HepG2 (cell line): ENCODE measurements around the gene PDE9A. TPM values are rescaled to one million over a fixed set of nuclear protein-coding genes. Genes with fewer than 3 reads are reported as not detected.

Source experiments
- FUBP1 ChIP-seq: sonication (generic); formaldehyde crosslinking; IDR thresholded peaks from 2 replicates; pipeline ENCODE4 v1.5.1; 2020; ENCODE audit warnings: missing genetic modification reagents, mild to moderate bottlenecking, borderline replicate concordance
- HOMEZ ChIP-seq: IDR thresholded peaks from 2 replicates; pipeline ENCODE4 v1.6.1; 2016; ENCODE audit warnings: low read depth
- KDM1A ChIP-seq: IDR thresholded peaks from 2 replicates; pipeline ENCODE4 v1.6.1; 2016; ENCODE audit warnings: missing compliant biosample characterization
- KIAA2018 ChIP-seq: sonication (generic); formaldehyde crosslinking; IDR thresholded peaks from 2 replicates; pipeline ENCODE4 v1.5.0; 2020; ENCODE audit warnings: mild to moderate bottlenecking, missing genetic modification reagents, borderline replicate concordance
- RORA ChIP-seq: sonication (generic); formaldehyde crosslinking; IDR thresholded peaks from 2 replicates; pipeline ENCODE4 v1.5.0; 2020; ENCODE audit warnings: mild to moderate bottlenecking, missing genetic modification reagents, moderate library complexity
- SMAD1 ChIP-seq: sonication (generic); formaldehyde crosslinking; IDR thresholded peaks from 2 replicates; pipeline ENCODE4 v1.4.0; 2020; ENCODE audit warnings: missing genetic modification reagents, low read depth, mild to moderate bottlenecking, borderline replicate concordance
- SOX5 ChIP-seq: IDR thresholded peaks from 2 replicates; pipeline ENCODE4 v1.6.1; 2016; ENCODE audit warnings: borderline replicate concordance
- SRSF1 ChIP-seq: fragments of 200-400 bp; formaldehyde crosslinking; optimal IDR thresholded peaks from 2 replicates; pipeline ENCODE3; 2017; ENCODE audit warnings: mild to moderate bottlenecking, low read depth, low read length, moderate library complexity
- ZKSCAN5 ChIP-seq: sonication (generic); formaldehyde crosslinking; IDR thresholded peaks from 2 replicates; pipeline ENCODE4 v1.5.1; 2020; ENCODE audit warnings: mild to moderate bottlenecking, missing genetic modification reagents
- ZNF124 ChIP-seq: sonication (generic); formaldehyde crosslinking; IDR thresholded peaks from 2 replicates; pipeline ENCODE4 v1.4.0; 2020; ENCODE audit warnings: missing genetic modification reagents
- ZNF251 ChIP-seq: sonication (generic); formaldehyde crosslinking; IDR thresholded peaks from 2 replicates; pipeline ENCODE4 v1.9.0; 2021; ENCODE audit warnings: mild to moderate bottlenecking, missing genetic modification reagents
- ZNF275 ChIP-seq: sonication (generic); formaldehyde crosslinking; IDR thresholded peaks from 2 replicates; pipeline ENCODE4 v1.8.0; 2022; ENCODE audit warnings: missing genetic modification reagents, mild to moderate bottlenecking, inconsistent platforms, borderline replicate concordance
- ZNF296 ChIP-seq: sonication (generic); formaldehyde crosslinking; conservative IDR thresholded peaks from 2 replicates; pipeline ENCODE4 v1.5.0; 2020; ENCODE audit warnings: mild to moderate bottlenecking, missing genetic modification reagents
- ZNF543 ChIP-seq: sonication (generic); formaldehyde crosslinking; IDR thresholded peaks from 2 replicates; pipeline ENCODE4 v1.4.0; 2020; ENCODE audit warnings: mild to moderate bottlenecking, missing genetic modification reagents
- ZNF619 ChIP-seq: sonication (generic); formaldehyde crosslinking; IDR thresholded peaks from 2 replicates; pipeline ENCODE4 v1.4.0; 2020; ENCODE audit warnings: mild to moderate bottlenecking, missing genetic modification reagents
- ZNF772 ChIP-seq: sonication (generic); formaldehyde crosslinking; IDR thresholded peaks from 2 replicates; pipeline ENCODE4 v1.5.0; 2020; ENCODE audit warnings: mild to moderate bottlenecking, missing genetic modification reagents
- polyA plus RNA-seq, 8 experiments: library from polyadenylated mRNA; depleted of rRNA in 3 of 8; stranded (reverse) in 7 of 8; unstranded in 1 of 8; fragments of >200 nt; fragmentation: Illumina TruSeq in 4 of 8; extraction: Trizol in 4 of 8; gene quantifications; 2 replicates each; pipeline versions ENCODE4 v1.2.1 to v1.2.3, GENCODE V29; 2011 to 2016; ENCODE audit warnings: low read depth in 4 of 8, missing spikeins in 1 of 8, mixed read lengths in 1 of 8; ENCODE audit not compliant: insufficient read depth in 1 of 8
- total RNA-seq, 5 experiments: library from RNA; depleted of rRNA; stranded (reverse); fragments of >200 nt; fragmentation: Illumina TruSeq; extraction: Trizol; gene quantifications; 2 replicates each; pipeline ENCODE4 v1.2.3, GENCODE V29; 2016; ENCODE audit warnings: low read depth in 1 of 5

Gene PDE9A
- total and polyA plus RNA-seq, 2 of the 13 experiments (the other 11 are each of a cell fraction or from before 2014, with no cell fraction given): 4.6 to 19.7 TPM

GRCh38 chr21:42737951-42738590, 84.7 kb downstream of the PDE9A start (continued):
- TF ChIP-seq KIAA2018 (CRISPR knock-in tag) (no peak), SMAD1 (CRISPR knock-in tag) (no peak), ZNF772 (CRISPR knock-in tag) (peak; percentile 60; the same call in 1 of the 2 replicates), ZNF296 (no peak), SOX5 (CRISPR knock-in tag) (peak; percentile 76; the same call in 1 of the 2 replicates), ZNF124 (CRISPR knock-in tag) (peak; percentile 72), ZNF251 (CRISPR knock-in tag) (no peak), ZNF619 (CRISPR knock-in tag) (no peak), KDM1A (CRISPR knock-in tag) (no peak), ZKSCAN5 (no peak), ZNF275 (CRISPR knock-in tag) (no peak), ZNF543 (CRISPR knock-in tag) (0 out of 2 replicates have a peak, but pooled peaks have one; percentile 27), SRSF1 (no peak), FUBP1 (CRISPR knock-in tag) (no peak), RORA (CRISPR knock-in tag) (no peak), HOMEZ (peak; percentile 29; the same call in 1 of the 2 replicates)
